Mucosa of rectum (tissue), 2 donors: ENCODE measurements around the gene APELA.
"Not testable (repeated sequence)": the region's sequence is repeated elsewhere in the genome, so short reads cannot be mapped to it uniquely, and the experiment has no call there.

Source experiments
- H3K27ac ChIP-seq, 2 donors: one replicate each; pipeline ENCODE4 v1.7.0; 2013; ENCODE audit warnings: inconsistent platforms in 2 of 2, low read depth in 2 of 2, low read length in 2 of 2
- H3K27me3 ChIP-seq, 2 donors: one replicate each; pipeline ENCODE4 v1.7.0; 2013; ENCODE audit warnings: low read length in 2 of 2; ENCODE audit not compliant: control insufficient read depth in 2 of 2, insufficient read depth in 2 of 2
- H3K36me3 ChIP-seq, 2 donors: one replicate each; pipeline ENCODE4 v1.7.0; 2013; ENCODE audit warnings: low read length in 2 of 2; ENCODE audit not compliant: control insufficient read depth in 2 of 2, insufficient read depth in 2 of 2
- H3K4me1 ChIP-seq, 2 donors: one replicate each; pipeline ENCODE4 v1.7.0; 2013; ENCODE audit warnings: low read length in 2 of 2, mild to moderate bottlenecking in 1 of 2; ENCODE audit not compliant: control insufficient read depth in 2 of 2, insufficient read depth in 2 of 2
- H3K4me3 ChIP-seq, 2 donors: one replicate each; pipeline ENCODE4 v1.7.0; 2013; ENCODE audit warnings: low read length in 2 of 2
- H3K9ac ChIP-seq, 2 donors: one replicate each; pipeline ENCODE4 v1.7.0; 2013; ENCODE audit warnings: low read length in 2 of 2, low read depth in 1 of 2, mild to moderate bottlenecking in 1 of 2
- H3K9me3 ChIP-seq, 2 donors: one replicate each; pipeline ENCODE4 v1.7.0; 2013; ENCODE audit warnings: low read length in 2 of 2; ENCODE audit not compliant: control insufficient read depth in 2 of 2
- donor health status: healthy.
- donor health status: Normal muscosa, but diverticular disease.

Gene APELA

GRCh38 chr4:164918956-164919355 lies 42.0 kb downstream of the APELA start:
- no peak overlapping the region for H3K4me3 ChIP-seq
- no peak overlapping the region for H3K9ac ChIP-seq
- no peaks in the 10 kb centered on the region for H3K9me3 ChIP-seq
- no peaks in the 10 kb centered on the region for H3K27me3 ChIP-seq
- H3K4me1 ChIP-seq, result no peaks in the 10 kb centered on the region
- no peak overlapping the region for H3K27ac ChIP-seq
- H3K36me3 ChIP-seq, result no peaks in the 10 kb centered on the region

GRCh38 chr4:164924670-164925238 lies 47.8 kb downstream of the APELA start:
- Histone ChIP-seq H3K9ac (no peak overlapping the region), H3K27me3 (no peaks in the 10 kb centered on the region), H3K4me1 (no peaks in the 10 kb centered on the region), H3K9me3 (no peaks in the 10 kb centered on the region), H3K4me3 (no peak overlapping the region), H3K27ac (no peak overlapping the region), H3K36me3 (no peaks in the 10 kb centered on the region)

DNA sequence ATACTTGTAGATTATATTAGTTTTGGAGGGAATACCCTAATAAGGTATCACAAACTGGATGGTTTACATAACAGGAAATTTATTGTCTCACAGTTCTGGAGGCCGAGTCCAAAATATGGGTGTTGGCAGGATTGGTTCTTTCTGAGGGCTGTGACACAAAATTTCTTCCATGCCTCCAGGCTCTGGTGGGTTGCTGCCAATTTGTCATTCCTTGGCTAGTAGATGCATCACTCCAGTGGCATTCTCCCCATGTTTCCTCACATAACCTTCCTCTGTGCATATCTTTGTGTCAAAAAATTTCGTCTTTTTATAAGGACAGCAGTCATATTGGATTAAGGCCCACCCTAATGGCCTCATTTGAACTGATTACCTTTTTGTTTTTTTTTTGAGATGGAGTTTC lies 49.3 kb downstream of the APELA start:
- no peaks in the 10 kb centered on the region for H3K9me3 ChIP-seq
- no peak overlapping the region for H3K9ac ChIP-seq
- no peak overlapping the region for H3K4me3 ChIP-seq
- H3K27ac ChIP-seq, result no peak overlapping the region
- H3K36me3 ChIP-seq, result no peaks in the 10 kb centered on the region
- H3K27me3 ChIP-seq, result no peaks in the 10 kb centered on the region
- peaks cover 0 to 5% of the 10 kb centered on the region in 2 donors for H3K4me1 ChIP-seq

GRCh38 chr4:164927101-164927500 lies 50.1 kb downstream of the APELA start:
- not testable (repeated sequence) for H3K27ac ChIP-seq, H3K9me3 ChIP-seq, H3K27me3 ChIP-seq, H3K36me3 ChIP-seq, H3K4me3 ChIP-seq, H3K4me1 ChIP-seq, H3K9ac ChIP-seq

- Histone ChIP-seq H3K9me3 (no peaks in the 10 kb centered on the region), H3K9ac (no peak overlapping the region), H3K36me3 (no peaks in the 10 kb centered on the region), H3K4me3 (no peak overlapping the region), H3K27ac (no peak overlapping the region), H3K4me1 (peaks cover 0 to 5% of the 10 kb centered on the region in 2 donors), H3K27me3 (no peaks in the 10 kb centered on the region)
These were observed 53.7 kb downstream of the APELA start for GRCh38 chr4:164930647-164931046.

DNA sequence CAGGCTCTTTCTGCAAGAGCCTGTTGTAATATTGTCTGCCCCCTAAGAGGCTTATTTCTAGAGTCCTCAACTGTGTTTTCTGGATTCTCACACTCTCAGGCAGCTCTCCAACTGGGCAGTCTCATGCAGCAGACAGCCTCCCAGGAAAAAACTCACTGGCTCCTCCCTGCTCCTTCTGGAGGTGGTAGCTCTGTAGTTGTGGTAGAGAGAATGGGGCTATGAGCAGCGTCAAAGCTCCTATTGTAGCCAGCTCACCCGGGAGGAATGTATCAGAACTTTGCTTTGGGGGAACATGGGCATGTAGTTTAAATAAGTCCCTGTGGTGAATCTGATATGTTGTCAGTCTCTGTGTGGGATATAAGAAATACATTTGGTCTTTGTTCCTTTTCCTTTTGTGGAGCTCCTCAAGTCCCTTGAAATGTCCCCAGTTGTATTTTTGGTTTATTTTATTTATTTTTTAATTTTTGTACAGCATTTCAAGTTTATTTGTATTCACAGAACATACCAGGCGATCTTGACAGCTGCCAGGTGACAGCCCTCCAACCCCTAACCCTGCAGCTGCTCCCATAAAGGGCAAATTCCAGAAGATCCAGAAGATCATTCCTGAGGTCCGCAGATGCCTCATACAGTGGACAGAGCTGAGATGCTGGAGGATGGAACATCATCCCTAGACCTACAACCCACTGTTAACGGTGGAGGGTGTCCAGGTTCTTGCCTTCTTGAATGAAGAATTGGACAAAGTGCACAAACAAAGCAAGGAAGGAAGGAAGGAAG lies 54.8 kb downstream of the APELA start:
- no peaks in the 10 kb centered on the region for H3K36me3 ChIP-seq
- peaks cover 0 to 5% of the 10 kb centered on the region in 2 donors for H3K4me1 ChIP-seq
- H3K27me3 ChIP-seq, result no peaks in the 10 kb centered on the region
- H3K9ac ChIP-seq, result no peak overlapping the region
- H3K9me3 ChIP-seq, result no peaks in the 10 kb centered on the region
- H3K4me3 ChIP-seq, result no peak overlapping the region
- H3K27ac ChIP-seq, result no peak overlapping the region

DNA sequence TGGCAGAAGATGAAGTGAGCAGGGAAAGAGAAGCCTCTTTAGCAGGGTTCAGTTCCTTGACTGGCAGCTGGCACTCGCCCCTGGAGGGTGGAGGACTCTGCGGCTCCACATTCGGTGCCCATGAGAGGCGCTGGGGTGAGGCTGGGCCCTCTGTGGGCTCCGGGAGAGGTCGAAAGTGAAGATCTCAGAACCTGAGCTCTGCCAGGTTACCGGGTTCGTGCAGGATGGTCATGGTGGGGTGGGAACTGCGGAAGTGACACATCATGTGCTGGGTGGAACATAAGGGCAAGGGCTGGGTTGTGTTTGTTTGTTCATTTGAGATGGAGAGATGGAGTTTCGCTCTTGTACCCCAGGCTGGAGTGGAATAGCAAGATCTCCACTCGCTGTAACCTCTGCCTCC lies 56.3 kb downstream of the APELA start:
- no peaks in the 10 kb centered on the region for H3K36me3 ChIP-seq

DNA sequence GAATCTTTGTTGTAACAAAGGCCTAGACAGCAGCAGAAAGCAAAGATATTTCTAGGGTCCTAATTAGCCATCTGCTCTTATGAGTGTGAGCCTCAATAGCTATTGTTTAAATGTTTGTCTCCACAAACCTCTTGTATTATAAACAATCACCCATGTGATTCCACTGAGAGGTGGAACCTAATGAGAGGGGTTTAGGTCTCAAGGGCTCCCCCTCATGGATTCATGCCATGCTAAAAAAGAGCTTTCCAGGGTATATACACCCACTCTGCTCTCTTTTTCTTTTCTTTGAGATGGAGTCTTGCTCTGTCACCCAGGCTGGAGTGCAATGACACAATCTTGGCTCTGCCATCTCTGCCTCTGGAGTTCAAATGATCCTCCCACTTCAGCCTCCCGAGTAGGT lies 58.4 kb downstream of the APELA start:
- H3K36me3 ChIP-seq, result no peaks in the 10 kb centered on the region

More for the DNA sequence above, 56.3 kb downstream of the APELA start:
- Histone ChIP-seq H3K27ac (no peak overlapping the region), H3K4me3 (no peak overlapping the region), H3K9me3 (no peaks in the 10 kb centered on the region), H3K27me3 (no peaks in the 10 kb centered on the region), H3K4me1 (peaks cover 0 to 5% of the 10 kb centered on the region in 2 donors), H3K9ac (no peak overlapping the region)

GRCh38 chr4:164935865-164936606 lies 59.1 kb downstream of the APELA start:
- not testable (repeated sequence) for H3K27me3 ChIP-seq, H3K4me1 ChIP-seq, H3K9me3 ChIP-seq

More for the DNA sequence above, 58.4 kb downstream of the APELA start:
- H3K27me3 ChIP-seq, result no peaks in the 10 kb centered on the region
- H3K27ac ChIP-seq, result no peak overlapping the region
- no peak overlapping the region for H3K9ac ChIP-seq
- peaks cover 0 to 5% of the 10 kb centered on the region in 2 donors for H3K4me1 ChIP-seq
- no peaks in the 10 kb centered on the region for H3K9me3 ChIP-seq
- no peak overlapping the region for H3K4me3 ChIP-seq

GRCh38 chr4:164937576-164938270 lies 60.7 kb downstream of the APELA start:
- Histone ChIP-seq H3K27me3 (no peaks in the 10 kb centered on the region), H3K9me3 (no peaks in the 10 kb centered on the region), H3K9ac (no peak overlapping the region), H3K4me1 (no peaks in the 10 kb centered on the region), H3K36me3 (no peaks in the 10 kb centered on the region), H3K27ac (no peak overlapping the region), H3K4me3 (no peak overlapping the region)

More at GRCh38 chr4:164935865-164936606, 59.1 kb downstream of the APELA start:
- H3K27ac ChIP-seq, H3K4me3 ChIP-seq, H3K9ac ChIP-seq, H3K36me3 ChIP-seq: not testable (repeated sequence)
